ENCODE measurements around the gene KRT1. TPM values are rescaled to one million over a fixed set of nuclear protein-coding genes. Genes with fewer than 3 reads are reported as not detected.

KRT1 gene
- total and polyA plus RNA-seq, 2 experiments from 2014 or later = 0.13 TPM; not detected in 1

- no peaks in the 10 kb centered on the region for H4K20me1 ChIP-seq (ENCODE audit: insufficient read depth, poor library complexity, severe bottlenecking)
- DNase-seq (ENCODE audit: low spot score) = no peak
- no peaks in the 10 kb centered on the region for H3K9me3 ChIP-seq (ENCODE audit: low read depth)
- no peak overlapping the region for H3K27ac ChIP-seq
- H3K9me2 ChIP-seq (replicated peaks; ENCODE audit: insufficient read depth) = no peaks in the 10 kb centered on the region
- H3K4me3 ChIP-seq = no peak overlapping the region
- no peaks in the 10 kb centered on the region for H3K36me3 ChIP-seq (replicated peaks; ENCODE audit: insufficient read depth, low read depth)
- H3K4me1 ChIP-seq (ENCODE audit: insufficient read depth) = no peaks in the 10 kb centered on the region
- H3K4me2 ChIP-seq = no peak overlapping the region
- H3K27me3 ChIP-seq = peaks cover 16% of the 10 kb centered on the region
- TF ChIP-seq CTCF (IDR thresholded peaks at IDR 0.05; ENCODE audit: poor library complexity) (no peak), EZH2 (IDR thresholded peaks at IDR 0.05; ENCODE audit: borderline replicate concordance) (no peak), EZH2phosphoT487 (IDR thresholded peaks at IDR 0.05; ENCODE audit: low read depth, severe bottlenecking, unreplicated experiment) (no peak)
- 89% methylated on average over 4 of the region's 4 CpGs for WGBS (ENCODE audit: low lambda C conversion rate, missing lambda C conversion rate)
- H2AFZ ChIP-seq = no peak overlapping the region
- H3K79me2 ChIP-seq = no peaks in the 10 kb centered on the region
Measured at GRCh38 chr12:52674433-52674775, 5.8 kb downstream of the KRT1 start.

- no peak overlapping the region for H2AFZ ChIP-seq
- no peaks in the 10 kb centered on the region for H3K36me3 ChIP-seq (replicated peaks; ENCODE audit: insufficient read depth, low read depth)
- H3K4me3 ChIP-seq = no peak overlapping the region
- H3K9me2 ChIP-seq (replicated peaks; ENCODE audit: insufficient read depth) = no peaks in the 10 kb centered on the region
- TF ChIP-seq EZH2 (IDR thresholded peaks at IDR 0.05; ENCODE audit: borderline replicate concordance) = no peak
- TF ChIP-seq CTCF (IDR thresholded peaks at IDR 0.05; ENCODE audit: poor library complexity) = no peak
- TF ChIP-seq EZH2phosphoT487 (IDR thresholded peaks at IDR 0.05; ENCODE audit: low read depth, severe bottlenecking, unreplicated experiment) = no peak
- no peaks in the 10 kb centered on the region for H3K79me2 ChIP-seq
- 80% methylated on average over 3 of the region's 3 CpGs for WGBS (ENCODE audit: low lambda C conversion rate, missing lambda C conversion rate)
- H3K27ac ChIP-seq = no peak overlapping the region
- H3K27me3 ChIP-seq = peaks cover 13% of the 10 kb centered on the region
- H3K4me2 ChIP-seq = no peak overlapping the region
- no peaks in the 10 kb centered on the region for H3K9me3 ChIP-seq (ENCODE audit: low read depth)
- H3K4me1 ChIP-seq (ENCODE audit: insufficient read depth) = no peaks in the 10 kb centered on the region
- no peaks in the 10 kb centered on the region for H4K20me1 ChIP-seq (ENCODE audit: insufficient read depth, poor library complexity, severe bottlenecking)
- no peak for DNase-seq (ENCODE audit: low spot score)
Measured at GRCh38 chr12:52673713-52674432, 6.3 kb downstream of the KRT1 start.

DNA sequence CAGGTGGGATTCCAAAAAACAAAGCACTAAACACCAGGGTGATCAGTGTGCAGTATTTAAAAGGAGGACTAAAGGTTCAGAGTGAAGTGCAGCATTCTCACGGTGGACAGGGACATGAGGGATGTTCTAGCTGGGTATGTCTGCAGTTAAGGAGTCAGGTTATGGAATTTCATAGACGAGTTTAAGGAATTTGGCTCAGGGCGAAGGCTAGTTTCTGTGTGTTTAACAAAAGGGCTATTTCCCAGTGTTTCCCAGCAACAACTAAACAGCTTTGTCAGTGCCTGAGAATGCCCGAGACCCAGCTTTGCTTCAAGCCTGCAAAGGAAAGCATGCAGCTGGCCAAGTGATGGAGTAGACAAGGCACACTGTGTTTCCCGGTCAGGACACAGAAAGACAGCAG is 7.0 kb downstream of the KRT1 start:
- Histone ChIP-seq H3K9me3 (ENCODE audit: low read depth) (no peaks in the 10 kb centered on the region), H3K27ac (no peak overlapping the region), H3K36me3 (replicated peaks; ENCODE audit: insufficient read depth, low read depth) (no peaks in the 10 kb centered on the region), H3K79me2 (no peaks in the 10 kb centered on the region), H3K4me2 (no peak overlapping the region), H4K20me1 (ENCODE audit: insufficient read depth, poor library complexity, severe bottlenecking) (no peaks in the 10 kb centered on the region), H3K4me1 (ENCODE audit: insufficient read depth) (no peaks in the 10 kb centered on the region), H3K4me3 (no peak overlapping the region), H3K9me2 (replicated peaks; ENCODE audit: insufficient read depth) (no peaks in the 10 kb centered on the region), H3K27me3 (peaks cover 10% of the 10 kb centered on the region), H2AFZ (no peak overlapping the region)
- DNase-seq (ENCODE audit: low spot score) = no peak
- no peak for TF ChIP-seq EZH2phosphoT487 (IDR thresholded peaks at IDR 0.05; ENCODE audit: low read depth, severe bottlenecking, unreplicated experiment)
- TF ChIP-seq CTCF (IDR thresholded peaks at IDR 0.05; ENCODE audit: poor library complexity) = no peak
- no peak for TF ChIP-seq EZH2 (IDR thresholded peaks at IDR 0.05; ENCODE audit: borderline replicate concordance)
- WGBS (ENCODE audit: low lambda C conversion rate, missing lambda C conversion rate) = 74% methylated on average over 5 of the region's 5 CpGs
